ENCODE results near the gene ORAI3.

- TF ChIP-seq GATA3 (IDR thresholded peaks at IDR 0.05; ENCODE audit: low read depth, low read length) (no peak), GATA2 (IDR thresholded peaks at IDR 0.05; ENCODE audit: low read depth, low read length) (no peak)
Measured at GRCh38 chr16:30983898-30984610, 35.2 kb downstream of the ORAI3 start.

Measured in SH-SY5Y (cell line).